NCI-H510A treated with DMSO at 0.1 percent for 48 hours (cell line): ENCODE measurements around the gene GNS.
A peak's percentile ranks its signal among the peaks of the same experiment; 100 is the strongest.

ENCODE experiments used
- DNase-seq: peaks from one replicate; lab custom pipeline; 2025; lab: John Stamatoyannopoulos, UW

Gene GNS

GRCh38 chr12:64759035-64759894 is at the start of gene GNS:
Gene GNS (minus strand): TSS chr12:64759406. CDS start chr12:64759276, 130 bp downstream.
- peak; percentile 95 for DNase-seq

- no peak for DNase-seq
Measured at GRCh38 chr12:64808110-64808509, 48.9 kb upstream of the GNS start.

- DNase-seq, result no peak
Measured at GRCh38 chr12:64806593-64807460, 47.6 kb upstream of the GNS start.

GRCh38 chr12:64806173-64806572 is 47.0 kb upstream of the GNS start:
- DNase-seq, result no peak

- DNase-seq, result peak; percentile 57
Measured at GRCh38 chr12:64802180-64802775, 43.1 kb upstream of the GNS start.

- no peak for DNase-seq
Measured at GRCh38 chr12:64801381-64801780, 42.2 kb upstream of the GNS start.

- DNase-seq, result no peak
Measured at GRCh38 chr12:64800640-64801039, 41.4 kb upstream of the GNS start.

GRCh38 chr12:64798165-64798564 is 39.0 kb upstream of the GNS start:
- no peak for DNase-seq

GRCh38 chr12:64797156-64797555 is 38.0 kb upstream of the GNS start:
- no peak for DNase-seq

GRCh38 chr12:64796205-64796845 is 37.1 kb upstream of the GNS start:
- DNase-seq, result peak; percentile 94

- DNase-seq, result no peak
Measured at GRCh38 chr12:64794305-64794704, 35.1 kb upstream of the GNS start.

GRCh38 chr12:64793610-64794009 is 34.4 kb upstream of the GNS start:
- no peak for DNase-seq

- DNase-seq, result no peak
Measured at GRCh38 chr12:64792128-64792527, 32.9 kb upstream of the GNS start.

GRCh38 chr12:64791036-64791435 is 31.8 kb upstream of the GNS start:
- no peak for DNase-seq

GRCh38 chr12:64790166-64790565 is 31.0 kb upstream of the GNS start:
- no peak for DNase-seq

GRCh38 chr12:64785838-64786237 is 26.6 kb upstream of the GNS start:
- DNase-seq, result no peak

- DNase-seq, result no peak
Measured at GRCh38 chr12:64782191-64782876, 23.1 kb upstream of the GNS start.

- peak; percentile 73 for DNase-seq
Measured at GRCh38 chr12:64781280-64782190, 22.3 kb upstream of the GNS start.

GRCh38 chr12:64780531-64781279 is 21.5 kb upstream of the GNS start:
- peak; percentile 80 for DNase-seq

GRCh38 chr12:64780132-64780530 is 20.9 kb upstream of the GNS start:
- no peak for DNase-seq
